ENCODE results near the gene SDK2.

- TF ChIP-seq POLR2AphosphoS5 (IDR thresholded peaks at IDR 0.05; ENCODE audit: low read depth) (no peak), EZH2 (IDR thresholded peaks at IDR 0.05; ENCODE audit: low read depth, unreplicated experiment) (no peak), REST (IDR thresholded peaks at IDR 0.05; ENCODE audit: unreplicated experiment) (no peak), CTCF (conservative IDR thresholded peaks at IDR 0.05; ENCODE audit: low read depth in 2 of 2) (no peak), ETS1 (IDR thresholded peaks at IDR 0.05) (no peak), NANOG (IDR thresholded peaks at IDR 0.05; ENCODE audit: borderline replicate concordance) (no peak)
Measured at GRCh38 chr17:73481676-73482075, 162.6 kb downstream of the SDK2 start.
